GM18508 (cell line): ENCODE measurements around the gene ORC5.

Source experiments
- ATAC-seq: cut with Tn5 transposase; IDR thresholded peaks from one replicate; pipeline ENCODE4 v1.9.1; 2021; ENCODE audit warnings: moderate number of reproducible peaks; ENCODE audit not compliant: insufficient read depth, unreplicated experiment

Gene ORC5

DNA sequence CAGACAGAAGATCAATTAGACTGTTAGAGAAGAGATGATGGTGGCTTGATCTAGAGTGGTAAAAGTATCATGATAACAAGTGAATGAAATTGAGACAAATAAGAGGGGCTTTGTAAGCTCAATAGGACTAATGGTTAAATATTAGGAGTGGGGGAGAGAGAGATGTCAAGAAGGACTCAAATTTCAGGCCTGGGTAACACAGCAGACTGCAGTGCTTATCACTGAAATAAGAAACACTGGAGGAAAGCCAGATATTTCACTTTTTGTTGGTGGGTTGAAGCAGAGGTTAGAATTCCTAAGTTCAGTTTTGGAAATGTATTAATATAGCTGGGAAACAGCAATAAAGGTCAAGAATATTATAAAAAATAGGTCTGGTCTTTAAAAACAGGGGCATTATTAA is 74.6 kb downstream of the ORC5 start:
- no peak for ATAC-seq

DNA sequence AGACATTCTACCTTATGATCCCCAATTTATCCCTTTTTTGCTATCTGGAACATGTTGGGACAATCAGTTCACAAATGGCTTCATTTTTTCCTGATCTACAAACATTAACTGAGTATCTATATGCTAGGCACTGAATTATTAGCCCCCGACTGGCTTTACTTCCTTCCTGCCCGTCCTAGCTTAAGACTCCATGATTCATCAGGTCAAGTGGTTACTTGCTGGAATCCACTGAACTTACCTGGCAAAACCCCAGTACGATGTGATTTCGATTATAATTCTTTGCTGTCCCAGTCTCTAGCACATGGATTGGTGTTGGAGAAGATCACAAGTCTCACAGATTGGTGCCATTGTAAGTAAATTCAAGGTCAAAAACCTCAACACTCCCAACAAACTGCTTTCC is 77.1 kb downstream of the ORC5 start:
- ATAC-seq: no peak

DNA sequence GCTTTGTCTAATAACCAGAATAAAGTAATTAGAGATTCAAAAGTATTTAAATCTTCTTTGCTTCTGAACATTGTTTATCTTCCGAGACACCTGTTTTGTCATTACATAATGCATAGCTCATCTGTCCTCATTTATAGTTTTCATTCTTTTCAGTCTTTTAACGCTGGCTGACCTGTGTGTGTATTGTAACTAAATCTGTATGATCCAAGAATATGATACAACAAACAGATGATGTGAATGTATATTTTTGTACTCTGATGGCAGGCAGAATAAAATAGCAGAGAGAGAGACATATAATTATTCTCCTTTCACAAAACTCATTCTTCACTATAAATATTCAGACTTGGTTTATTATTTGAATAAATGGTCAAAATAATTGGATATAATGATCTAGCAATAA is 80.6 kb downstream of the ORC5 start:
- no peak for ATAC-seq

DNA sequence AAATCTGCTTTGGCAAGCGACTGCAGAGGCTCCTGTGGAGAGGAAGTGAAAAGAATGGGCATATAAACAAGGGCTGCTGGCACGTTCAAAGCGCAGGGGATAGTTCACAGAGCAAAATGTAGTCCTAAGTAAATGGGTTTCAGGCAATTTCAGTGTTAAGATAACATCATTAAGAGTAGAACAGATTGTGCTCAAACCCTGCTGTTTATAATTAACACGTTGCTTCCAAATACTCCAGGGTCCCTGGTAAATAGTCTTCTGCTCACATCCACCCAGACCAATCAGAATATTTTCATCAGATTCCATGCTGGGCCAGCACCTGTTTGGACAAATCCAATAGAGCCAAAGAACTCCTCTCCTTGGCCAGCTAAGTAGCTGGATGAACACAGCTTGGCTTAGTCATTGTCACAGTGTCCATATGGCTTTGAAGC is 81.4 kb downstream of the ORC5 start:
- ATAC-seq: no peak

DNA sequence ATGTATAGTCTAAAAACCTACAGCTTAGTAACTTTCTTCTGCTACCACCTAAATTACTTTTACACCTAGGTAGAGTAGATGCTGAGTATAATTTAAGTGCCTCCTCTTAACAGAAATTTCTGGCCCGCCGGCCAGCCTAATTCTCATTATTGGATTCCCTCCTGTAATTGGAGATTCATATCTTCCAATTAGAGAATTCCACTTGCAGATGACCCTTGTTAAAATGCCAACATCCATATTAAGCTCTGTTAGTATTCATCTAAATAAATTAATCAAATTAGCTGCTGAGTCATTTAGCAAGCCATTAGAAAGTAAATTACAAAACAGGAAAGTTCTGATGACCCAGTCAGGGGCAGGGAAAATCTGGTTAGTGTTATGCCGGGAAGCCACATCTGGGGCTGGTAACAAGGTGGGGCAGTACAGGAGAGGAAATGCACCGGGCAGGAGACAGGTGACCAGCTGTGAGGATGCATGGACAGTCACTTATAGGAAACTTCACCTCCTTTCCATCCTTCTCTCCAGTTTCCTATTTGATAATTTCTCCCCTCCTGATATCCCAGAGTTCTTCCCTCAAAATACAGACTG is 82.8 kb downstream of the ORC5 start:
- no peak for ATAC-seq

DNA sequence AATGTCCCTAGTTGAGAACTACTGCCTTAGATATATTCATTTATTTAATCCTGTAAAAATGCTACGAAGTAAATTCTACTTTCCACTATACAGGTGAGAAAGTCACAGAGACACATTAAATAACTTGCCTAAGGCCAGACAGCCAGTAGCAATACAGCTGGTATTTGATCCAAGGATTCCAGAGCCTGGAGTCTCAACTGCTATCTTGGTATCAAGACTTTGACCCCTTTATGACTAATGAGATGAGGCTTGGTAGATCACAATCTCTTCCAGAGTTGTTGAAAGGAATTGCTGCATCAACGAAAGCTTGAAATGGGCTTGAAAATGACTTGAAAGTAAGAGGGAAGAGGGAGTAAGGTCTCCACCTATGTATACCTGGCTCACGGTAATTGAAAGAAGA is 83.3 kb downstream of the ORC5 start:
- ATAC-seq: no peak

DNA sequence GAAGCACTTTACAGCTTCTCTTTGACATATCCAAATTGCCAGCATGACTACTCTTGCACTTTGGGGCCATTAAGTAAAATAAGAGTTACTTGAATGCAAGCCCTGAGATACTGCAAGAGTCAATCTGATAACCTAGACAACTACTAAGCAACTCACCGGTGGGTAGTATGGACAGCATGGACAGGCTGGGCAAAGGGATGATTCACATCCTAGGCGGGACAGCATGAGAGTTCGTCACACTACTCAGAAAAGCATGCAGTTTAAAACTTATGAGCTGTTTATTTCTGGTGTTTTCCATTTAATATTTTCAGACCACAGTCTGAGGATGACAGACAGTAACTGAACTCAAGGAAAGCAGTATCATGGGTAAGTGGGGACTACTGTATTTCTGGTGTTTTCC is 84.0 kb downstream of the ORC5 start:
- no peak for ATAC-seq

DNA sequence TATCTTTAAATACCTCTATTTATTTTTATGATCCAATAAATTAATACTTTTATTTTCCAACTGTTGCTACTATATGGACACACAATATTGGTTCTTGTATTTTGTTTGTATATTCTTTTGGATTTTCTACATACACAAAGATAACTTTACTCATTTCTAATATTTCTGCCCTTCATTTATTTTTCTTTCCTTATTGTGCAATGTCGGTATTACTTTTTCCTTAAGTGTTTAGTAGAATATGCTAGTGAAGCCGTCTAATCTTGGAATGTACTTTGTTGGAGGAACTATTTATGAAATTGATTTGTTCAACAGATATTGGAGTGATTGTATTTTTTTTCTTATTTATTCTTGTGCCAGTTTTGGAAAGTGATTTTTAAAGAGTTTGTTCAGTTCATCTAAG is 94.0 kb downstream of the ORC5 start:
- no peak for ATAC-seq

DNA sequence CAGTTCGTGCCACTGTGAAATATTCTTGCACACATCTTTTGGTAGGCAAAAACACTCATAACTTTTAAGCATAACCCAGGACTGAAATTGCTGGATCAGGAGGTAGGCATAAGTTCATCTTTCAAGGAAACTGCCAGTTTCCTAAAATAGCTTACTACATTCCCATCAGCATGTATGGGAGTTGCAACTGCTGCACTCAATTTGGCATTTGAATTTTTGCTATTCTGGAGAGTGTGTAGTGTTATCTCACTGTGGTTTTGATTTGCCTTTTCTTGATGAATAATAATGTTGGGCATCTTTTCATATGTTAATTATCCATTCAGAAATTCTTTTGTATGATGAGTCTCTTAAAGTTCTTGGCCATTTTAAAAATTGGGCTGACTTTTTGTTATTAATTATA is 95.2 kb downstream of the ORC5 start:
- ATAC-seq: no peak

DNA sequence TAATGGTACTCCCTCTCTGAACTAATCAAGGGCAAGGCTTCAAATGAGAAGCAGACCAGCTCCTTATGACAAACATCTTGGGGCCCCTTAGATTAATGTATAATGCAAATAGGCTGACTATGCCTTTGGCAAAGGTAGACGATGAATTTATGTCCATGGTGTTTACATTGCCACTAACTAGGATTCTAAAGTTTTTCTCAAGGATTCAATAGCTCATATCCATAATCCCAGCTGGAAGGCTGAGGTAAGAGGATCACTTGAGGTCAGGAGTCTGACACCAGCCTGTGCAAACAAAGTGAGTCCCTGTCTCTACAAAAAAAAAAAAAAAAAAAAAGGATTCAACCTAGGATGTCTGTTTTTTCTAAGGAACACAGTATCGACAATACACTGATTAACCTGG is 96.5 kb downstream of the ORC5 start:
- ATAC-seq: no peak

DNA sequence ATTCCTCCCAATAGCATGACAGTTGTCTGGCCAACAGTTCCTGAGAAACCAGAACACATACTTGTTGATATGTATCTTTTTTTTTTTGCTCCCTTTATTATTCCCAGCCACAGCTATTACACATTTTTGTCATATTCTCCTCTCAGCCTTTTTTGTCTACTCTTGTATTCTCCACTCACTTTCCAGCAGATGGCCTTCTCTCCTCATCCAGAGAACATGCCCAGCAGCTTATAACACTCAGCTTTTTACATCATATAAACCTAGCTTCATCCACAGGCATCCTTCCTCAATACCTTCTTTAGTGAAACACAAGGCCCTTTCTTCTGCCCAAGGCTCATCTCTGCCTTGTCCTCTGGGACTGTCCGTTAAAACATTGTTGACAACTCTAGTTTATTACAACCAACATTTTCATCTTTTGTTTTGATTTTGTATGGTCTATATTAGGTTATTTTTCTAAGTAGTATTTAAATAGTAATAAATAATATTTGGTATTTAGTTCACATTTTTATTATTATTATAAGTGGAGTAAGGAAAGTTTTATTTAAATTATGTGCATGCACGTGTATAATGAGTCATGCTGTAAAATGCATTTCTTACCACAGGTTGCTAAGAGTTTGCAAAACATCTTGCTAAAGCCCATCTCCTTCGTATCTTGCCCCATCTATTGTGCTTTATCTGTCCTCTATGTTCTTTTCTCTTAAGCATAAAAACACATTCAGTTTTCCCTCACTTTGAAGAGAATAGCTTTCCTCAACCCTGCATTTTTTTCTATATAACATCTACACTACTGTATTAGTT is 101.5 kb downstream of the ORC5 start:
- no peak for ATAC-seq

DNA sequence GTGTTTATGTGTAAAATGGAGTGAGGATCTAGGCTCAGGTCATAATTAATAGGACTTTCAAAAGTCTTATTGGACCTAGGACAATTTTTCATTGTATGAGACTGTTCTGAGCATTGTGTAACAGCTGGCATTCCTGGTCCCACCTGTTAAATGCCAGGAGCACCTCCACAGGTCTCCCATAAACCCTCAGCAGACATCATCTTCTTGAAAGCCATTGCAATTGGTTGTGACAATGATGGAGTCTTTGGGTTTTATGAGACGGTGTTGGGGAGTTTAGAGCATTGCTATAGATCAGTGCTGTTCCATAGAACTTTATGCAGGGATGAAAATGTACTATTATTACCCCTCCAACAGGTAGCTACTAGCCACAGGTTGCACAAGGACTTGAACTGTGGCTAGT is 108.9 kb downstream of the ORC5 start:
- no peak for ATAC-seq

DNA sequence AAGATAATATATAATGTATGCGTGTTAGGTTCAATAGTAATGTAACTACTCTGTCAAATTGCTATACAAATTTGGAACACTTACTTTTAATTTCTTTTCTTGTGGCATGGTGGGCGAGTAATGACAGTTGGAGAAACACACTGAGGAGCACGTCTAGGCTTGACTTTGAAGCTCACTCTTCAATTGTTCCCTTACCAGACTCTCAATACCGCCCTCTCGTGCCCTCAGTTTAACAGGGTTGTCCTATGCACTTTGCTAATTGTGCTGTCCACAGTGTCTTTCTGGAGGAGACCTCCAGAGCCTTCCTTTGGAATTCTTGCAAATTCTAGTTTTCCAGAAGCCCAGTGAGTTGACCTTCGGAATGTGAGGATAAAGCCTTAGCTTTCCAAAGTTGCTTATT is 111.1 kb downstream of the ORC5 start:
- no peak for ATAC-seq

DNA sequence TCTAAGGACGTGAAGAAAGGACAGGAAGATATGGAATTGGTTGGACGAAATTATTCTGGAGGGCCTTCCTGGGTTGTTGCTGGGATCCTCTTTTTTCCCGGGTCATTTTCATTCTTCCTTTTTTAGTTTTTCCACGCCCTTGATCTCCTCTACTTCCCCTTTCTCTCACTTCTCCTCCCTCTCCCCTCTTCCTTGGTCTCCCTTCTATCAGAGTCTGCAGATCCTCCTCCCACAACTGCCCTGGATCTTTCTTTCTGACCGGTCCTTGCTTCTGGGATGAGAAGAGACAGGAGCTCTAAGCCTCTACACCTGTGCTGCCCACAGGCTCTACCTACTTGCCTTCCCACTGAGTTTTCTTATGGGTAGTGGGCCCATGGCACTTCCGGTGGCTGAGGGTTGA is 114.7 kb downstream of the ORC5 start:
- ATAC-seq: no peak

DNA sequence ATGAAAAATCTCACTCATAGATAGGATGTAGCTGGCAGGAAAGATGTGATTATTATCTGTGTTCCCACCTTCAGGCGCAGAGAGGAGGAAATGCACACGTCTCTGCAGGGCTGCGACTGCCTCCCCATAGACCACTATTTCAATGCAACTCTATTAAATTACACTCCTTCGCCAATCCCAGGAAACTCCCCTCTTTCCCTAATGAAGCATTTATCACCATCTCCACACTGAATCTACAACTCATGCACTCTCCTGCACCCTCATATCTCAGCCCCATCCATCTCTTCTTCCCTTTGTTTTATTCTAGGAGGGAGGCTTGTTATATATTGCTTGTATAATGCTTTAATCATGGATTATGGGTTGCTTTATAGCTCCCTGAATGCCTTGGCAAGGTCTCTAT is 116.6 kb downstream of the ORC5 start:
- ATAC-seq: no peak

DNA sequence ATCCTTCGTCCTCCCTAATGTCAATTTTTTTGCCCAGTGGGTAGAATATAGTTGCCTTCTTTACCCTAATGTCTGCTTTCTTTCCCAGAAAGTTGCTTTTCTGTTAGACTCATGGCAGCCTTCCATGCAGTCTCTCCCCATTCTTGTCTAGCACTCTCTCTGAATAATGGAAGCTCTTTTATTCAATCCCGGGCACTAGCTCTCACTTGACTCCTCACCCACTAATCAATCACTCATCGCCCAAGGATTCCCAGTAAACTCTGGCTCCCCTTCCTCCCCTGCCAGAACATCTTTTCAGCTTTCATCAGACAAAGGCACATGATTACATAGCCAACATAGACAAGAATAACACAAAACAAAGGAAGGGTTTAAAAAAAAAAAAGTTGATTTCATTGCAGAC is 118.2 kb downstream of the ORC5 start:
- no peak for ATAC-seq

DNA sequence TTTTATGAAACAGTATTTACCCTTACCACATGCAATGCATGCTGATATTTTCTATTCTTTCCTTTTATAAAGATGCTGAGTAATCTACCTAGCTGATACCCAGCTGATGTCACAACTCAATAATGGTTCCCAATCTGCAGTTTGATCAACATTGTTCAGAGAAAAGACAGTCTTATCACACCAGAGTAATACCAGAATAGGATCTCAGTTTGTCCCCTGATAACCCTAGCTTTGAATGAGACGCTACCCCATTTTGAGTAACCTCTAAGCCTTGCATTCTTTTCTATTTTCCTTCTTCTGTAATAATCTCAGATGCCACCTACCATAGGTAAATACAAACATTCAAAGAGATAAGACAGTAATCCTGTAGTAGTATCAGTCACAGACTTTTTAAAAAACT is 118.8 kb downstream of the ORC5 start:
- no peak for ATAC-seq
